Uterus (tissue), 4 donors: ENCODE measurements around the gene KCNIP1. TPM values are rescaled to one million over a fixed set of nuclear protein-coding genes. Genes with fewer than 3 reads are reported as not detected.

Experiments used
- DNase-seq, 2 donors: peaks; one replicate each; pipeline ENCODE4 v3.0.0-alpha.2; 2019 to 2020
- H3K27ac ChIP-seq, 2 donors: fragments of 200-600 bp; sonication (generic); 1 replicate in 1 of 2; 2 replicates in 1 of 2; pipeline ENCODE4 v1.5.1; 2016 to 2018
- H3K27me3 ChIP-seq, 2 donors: fragments of 200-600 bp; sonication (generic); one replicate each; pipeline ENCODE4 v1.5.1; 2018 to 2019; ENCODE audit warnings: control low read depth in 1 of 2
- H3K36me3 ChIP-seq, 2 donors: fragments of 200-600 bp; sonication (generic); one replicate each; pipeline ENCODE4 v1.5.1; 2019; ENCODE audit warnings: control low read depth in 1 of 2
- H3K4me1 ChIP-seq, 2 donors: fragments of 200-600 bp; sonication (generic); one replicate each; pipeline ENCODE4 v1.5.1; 2018 to 2019; ENCODE audit warnings: control low read depth in 1 of 2
- H3K4me3 ChIP-seq, 2 donors: fragments of 200-600 bp; sonication (generic); 1 replicate in 1 of 2; 2 replicates in 1 of 2; pipeline ENCODE4 v1.5.1; 2018 to 2019; ENCODE audit warnings: mild to moderate bottlenecking in 1 of 2
- H3K9me3 ChIP-seq, 2 donors: fragments of 200-600 bp; sonication (generic); one replicate each; pipeline ENCODE4 v1.5.1; 2019; ENCODE audit warnings: control low read depth in 1 of 2
- POLR2A ChIP-seq, 2 donors: fragments of 450-650 bp; IDR thresholded peaks; one replicate each; pipeline ENCODE4 v1.6.1; 2016; ENCODE audit warnings: antibody characterized with exemption in 2 of 2, mild to moderate bottlenecking in 1 of 2, moderate library complexity in 1 of 2
- intact Hi-C: fragments of 100-400 bp; cut with DNase I; formaldehyde crosslinking; loops from one replicate; pipeline ENCODE4 v1.15.1; 2023; ENCODE audit warnings: low total_unique reads
- total RNA-seq, 4 donors: library from RNA; depleted of rRNA in 3 of 4; stranded (reverse); fragments of >200 nt in 3 of 4; gene quantifications; one replicate each; pipeline versions ENCODE4 v1.1.0 to v1.2.4, GENCODE V29; 2014 to 2023
- TF ChIP-seq, protein P1 (sequence below), 4 experiments: fragments of 200-600 bp in 2 of 4; fragments of 450-650 bp in 2 of 4; sonication (generic) in 2 of 4; IDR thresholded peaks; one replicate each; pipeline ENCODE4 v1.5.1; 2016 to 2019; ENCODE audit warnings: antibody characterized with exemption in 4 of 4, mild to moderate bottlenecking in 2 of 4, moderate library complexity in 1 of 4
- donor health status: DM: yes; HTN: yes; CAD: no.

KCNIP1 gene
- total RNA-seq, 4 donors from 2014 or later: 1.3 to 7.0 (median 3.9) TPM

- intact Hi-C loops: no loop called here
- DNase-seq: no peak
- no peak overlapping the region for H3K4me3 ChIP-seq
- H3K4me1 ChIP-seq: no peaks in the 10 kb centered on the region
- H3K36me3 ChIP-seq: no peaks in the 10 kb centered on the region
- TF ChIP-seq, protein P1, sequence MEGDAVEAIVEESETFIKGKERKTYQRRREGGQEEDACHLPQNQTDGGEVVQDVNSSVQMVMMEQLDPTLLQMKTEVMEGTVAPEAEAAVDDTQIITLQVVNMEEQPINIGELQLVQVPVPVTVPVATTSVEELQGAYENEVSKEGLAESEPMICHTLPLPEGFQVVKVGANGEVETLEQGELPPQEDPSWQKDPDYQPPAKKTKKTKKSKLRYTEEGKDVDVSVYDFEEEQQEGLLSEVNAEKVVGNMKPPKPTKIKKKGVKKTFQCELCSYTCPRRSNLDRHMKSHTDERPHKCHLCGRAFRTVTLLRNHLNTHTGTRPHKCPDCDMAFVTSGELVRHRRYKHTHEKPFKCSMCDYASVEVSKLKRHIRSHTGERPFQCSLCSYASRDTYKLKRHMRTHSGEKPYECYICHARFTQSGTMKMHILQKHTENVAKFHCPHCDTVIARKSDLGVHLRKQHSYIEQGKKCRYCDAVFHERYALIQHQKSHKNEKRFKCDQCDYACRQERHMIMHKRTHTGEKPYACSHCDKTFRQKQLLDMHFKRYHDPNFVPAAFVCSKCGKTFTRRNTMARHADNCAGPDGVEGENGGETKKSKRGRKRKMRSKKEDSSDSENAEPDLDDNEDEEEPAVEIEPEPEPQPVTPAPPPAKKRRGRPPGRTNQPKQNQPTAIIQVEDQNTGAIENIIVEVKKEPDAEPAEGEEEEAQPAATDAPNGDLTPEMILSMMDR (IDR thresholded peaks at IDR 0.05): no peak
- TF ChIP-seq POLR2A (IDR thresholded peaks at IDR 0.05): no peak
- H3K9me3 ChIP-seq: no peaks in the 10 kb centered on the region
- H3K27me3 ChIP-seq: no peaks in the 10 kb centered on the region
- no peak overlapping the region for H3K27ac ChIP-seq
Measured at GRCh38 chr5:170771496-170771895, 267.7 kb downstream of the KCNIP1 start.

DNA sequence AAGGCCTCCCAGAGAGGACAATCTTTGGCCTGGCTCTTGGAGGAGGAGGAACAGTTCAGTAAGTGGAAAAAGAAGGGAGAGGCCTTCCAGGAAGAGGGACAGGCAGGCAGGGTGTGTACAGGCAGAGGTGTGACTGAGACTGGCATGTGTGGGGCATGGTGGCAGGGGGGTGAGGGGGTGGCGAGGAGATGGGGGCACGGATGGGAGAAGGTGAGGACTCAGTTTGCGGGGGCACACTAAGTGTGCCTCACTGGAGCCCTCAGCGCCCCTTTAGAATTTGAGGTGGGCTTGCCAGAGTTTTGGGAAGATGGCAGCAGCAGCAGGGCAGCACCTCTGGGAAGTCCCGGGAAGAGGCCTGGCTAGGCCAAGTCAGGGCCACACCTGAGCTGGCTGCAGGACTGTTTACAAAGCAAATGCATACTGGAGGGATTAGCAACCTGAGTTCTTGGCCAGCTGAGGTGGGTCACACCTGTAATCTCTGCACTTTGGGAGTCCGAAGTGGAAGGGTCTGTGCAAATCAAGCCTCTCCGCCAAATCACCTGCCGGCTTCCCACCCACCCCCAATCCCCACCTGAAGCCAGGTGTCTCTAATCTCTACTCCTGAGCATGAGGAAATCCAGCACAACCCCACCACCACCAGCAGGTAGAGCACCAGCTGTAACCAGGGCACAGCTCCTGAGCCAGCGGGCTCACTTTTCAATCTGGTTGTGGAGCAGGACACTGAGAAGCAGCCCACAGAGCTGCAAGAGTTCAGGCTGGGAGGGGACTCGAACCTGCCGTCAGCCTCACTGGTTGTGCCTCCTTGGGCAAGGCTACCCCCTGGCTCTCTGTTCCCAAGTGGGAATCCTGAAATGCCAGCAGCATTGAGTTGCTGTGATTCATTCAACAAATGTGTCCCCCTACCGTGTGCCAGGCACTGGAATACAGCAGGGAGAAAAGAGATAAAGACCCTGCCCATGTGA is 269.5 kb downstream of the KCNIP1 start:
- Histone ChIP-seq H3K27me3 (no peaks in the 10 kb centered on the region), H3K9me3 (no peaks in the 10 kb centered on the region), H3K27ac (no peak overlapping the region), H3K4me3 (no peak overlapping the region), H3K36me3 (no peaks in the 10 kb centered on the region), H3K4me1 (no peaks in the 10 kb centered on the region)
- intact Hi-C loops: no loop called here
- TF ChIP-seq POLR2A (IDR thresholded peaks at IDR 0.05): no peak
- TF ChIP-seq, protein P1 (IDR thresholded peaks at IDR 0.05): no peak
- no peak for DNase-seq

GRCh38 chr5:170774831-170775230 is 271.0 kb downstream of the KCNIP1 start:
- TF ChIP-seq, protein P1 (IDR thresholded peaks at IDR 0.05): no peak
- TF ChIP-seq POLR2A (IDR thresholded peaks at IDR 0.05): no peak
- intact Hi-C loops: no loop called here
- H3K27me3 ChIP-seq: no peaks in the 10 kb centered on the region
- DNase-seq: no peak
- no peaks in the 10 kb centered on the region for H3K9me3 ChIP-seq
- no peak overlapping the region for H3K27ac ChIP-seq
- H3K4me3 ChIP-seq: no peak overlapping the region
- no peaks in the 10 kb centered on the region for H3K36me3 ChIP-seq
- no peaks in the 10 kb centered on the region for H3K4me1 ChIP-seq

DNA sequence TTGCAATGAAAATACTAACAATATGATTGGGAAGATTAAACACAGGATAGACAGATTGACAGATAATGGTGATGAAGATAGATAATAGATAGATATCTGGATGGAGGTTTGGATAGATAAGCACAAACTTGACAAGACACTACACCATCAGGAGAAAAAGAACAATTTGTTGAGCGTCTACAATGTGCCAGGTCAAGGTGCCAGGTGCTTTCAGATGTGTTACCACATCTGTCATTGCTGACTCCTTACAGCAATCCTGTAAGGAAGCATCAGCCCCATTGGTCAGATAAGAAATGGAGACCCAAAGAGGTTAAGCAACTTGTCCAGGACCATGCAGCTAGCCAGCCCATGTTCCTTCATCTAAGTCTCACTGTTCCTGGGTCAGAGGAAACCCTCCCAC is 278.1 kb downstream of the KCNIP1 start:
- Histone ChIP-seq H3K27ac (no peak overlapping the region), H3K4me3 (no peak overlapping the region), H3K36me3 (no peaks in the 10 kb centered on the region), H3K9me3 (no peaks in the 10 kb centered on the region), H3K27me3 (no peaks in the 10 kb centered on the region), H3K4me1 (no peaks in the 10 kb centered on the region)
- intact Hi-C loops: no loop called here
- DNase-seq: no peak
- TF ChIP-seq, protein P1 (IDR thresholded peaks at IDR 0.05): no peak
- TF ChIP-seq POLR2A (IDR thresholded peaks at IDR 0.05): no peak

DNA sequence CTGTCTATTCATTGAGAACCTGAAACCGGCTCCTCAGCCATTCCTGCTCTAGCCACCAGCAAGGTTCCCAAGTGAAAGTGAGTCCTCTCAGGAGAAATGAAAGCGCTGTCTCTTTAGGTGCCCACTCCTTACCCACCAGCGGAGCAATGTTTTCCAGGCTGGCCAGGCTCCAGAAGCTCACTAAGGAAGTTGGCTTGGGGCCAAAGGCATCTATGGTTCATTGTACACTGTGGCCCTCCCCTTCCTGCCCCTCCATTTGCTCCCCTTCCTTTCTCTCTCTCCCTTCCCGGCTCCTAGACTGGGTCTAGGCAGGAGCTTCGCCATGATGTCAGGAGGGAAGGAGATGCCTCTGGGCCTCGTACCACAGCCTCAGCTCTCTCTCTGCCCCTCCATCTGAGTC is 278.6 kb downstream of the KCNIP1 start:
- no peak for DNase-seq
- TF ChIP-seq POLR2A (IDR thresholded peaks at IDR 0.05): no peak
- TF ChIP-seq, protein P1 (IDR thresholded peaks at IDR 0.05): no peak
- no peaks in the 10 kb centered on the region for H3K27me3 ChIP-seq
- no peaks in the 10 kb centered on the region for H3K9me3 ChIP-seq
- H3K4me3 ChIP-seq: no peak overlapping the region
- H3K27ac ChIP-seq: no peak overlapping the region
- H3K4me1 ChIP-seq: no peaks in the 10 kb centered on the region
- intact Hi-C loops: no loop called here
- H3K36me3 ChIP-seq: no peaks in the 10 kb centered on the region
